ENCODE results near the gene NUDT16. TPM values are rescaled to one million over a fixed set of nuclear protein-coding genes. Genes with fewer than 3 reads are reported as not detected.
A peak's percentile ranks its signal among the peaks of the same experiment; 100 is the strongest.

The NUDT16 gene
- total RNA-seq, 2 donors from 2014 or later = 25.2 to 26.0 TPM

DNA sequence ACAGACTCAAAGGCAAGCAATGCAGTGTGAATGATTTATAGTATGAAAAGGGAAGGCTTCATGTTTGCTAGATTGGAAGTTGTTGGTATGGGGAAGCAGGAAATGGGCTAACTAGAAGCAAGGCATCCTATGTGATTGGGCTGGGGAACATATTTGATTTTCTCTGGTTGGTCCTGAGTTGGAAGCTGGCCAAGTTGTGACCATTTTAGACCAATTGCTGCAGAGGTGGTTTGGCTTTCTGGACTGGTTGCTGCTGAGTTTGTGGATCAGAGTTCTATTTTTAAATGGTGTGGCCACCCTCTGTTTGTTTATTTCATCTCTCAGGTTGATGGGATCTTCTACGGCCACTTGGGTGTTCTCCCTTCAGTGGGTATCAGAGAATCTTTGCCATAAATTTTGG, 39.7 kb downstream of the NUDT16 start:
- Histone ChIP-seq H3K9me3 (no peaks in the 10 kb centered on the region), H3K4me3 (no peak overlapping the region), H3K27ac (no peak overlapping the region), H3K36me3 (no peaks in the 10 kb centered on the region), H3K27me3 (replicated peaks; ENCODE audit: insufficient read depth) (no peaks in the 10 kb centered on the region), H3K4me1 (replicated peaks) (no peaks in the 10 kb centered on the region)
- intact Hi-C loops (cut with DNase I) = no loop called here
- no peak for DNase-seq (ENCODE audit: low spot score)
- TF ChIP-seq POLR2AphosphoS5 (IDR thresholded peaks at IDR 0.05) (no peak), POLR2A (IDR thresholded peaks at IDR 0.05) (no peak), CTCF (IDR thresholded peaks at IDR 0.05) (no peak)
- WGBS = 83% methylated on average over 1 of the region's 1 CpG

DNA sequence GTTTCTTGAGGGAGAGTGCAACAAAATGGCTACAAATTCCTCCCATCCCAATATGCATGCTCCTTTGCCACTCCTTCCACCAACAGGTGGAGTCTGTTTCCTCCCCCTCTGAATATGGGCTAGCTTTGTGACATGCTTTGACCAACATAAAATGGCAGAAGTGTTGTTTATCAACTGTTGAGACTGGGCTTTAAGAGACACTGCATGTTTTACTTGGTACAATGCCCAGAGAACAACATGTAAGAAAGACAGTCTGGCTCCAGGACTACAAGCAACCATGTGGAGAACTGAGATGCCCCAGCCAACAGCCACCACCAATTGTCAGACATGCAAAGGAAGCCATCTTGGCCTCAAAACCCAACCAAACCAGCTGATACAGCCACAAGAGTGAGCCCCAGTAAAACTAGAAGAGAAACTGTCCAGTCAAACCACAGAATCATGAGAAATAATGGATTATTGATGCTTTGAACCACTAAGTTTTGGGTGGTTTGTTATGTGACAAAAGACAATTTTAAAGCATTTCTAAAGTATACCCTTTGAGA, 40.5 kb downstream of the NUDT16 start:
- peak; percentile 13 for DNase-seq (ENCODE audit: low spot score)
- H3K4me1 ChIP-seq (replicated peaks) = no peaks in the 10 kb centered on the region
- H3K36me3 ChIP-seq = no peaks in the 10 kb centered on the region
- intact Hi-C loops (cut with DNase I) = no loop called here
- peak; percentile 57 for TF ChIP-seq POLR2AphosphoS5 (IDR thresholded peaks at IDR 0.05)
- no peak for TF ChIP-seq POLR2A (IDR thresholded peaks at IDR 0.05)
- no peak for TF ChIP-seq CTCF (IDR thresholded peaks at IDR 0.05)
- H3K9me3 ChIP-seq = no peaks in the 10 kb centered on the region
- no peak overlapping the region for H3K27ac ChIP-seq
- no peaks in the 10 kb centered on the region for H3K27me3 ChIP-seq (replicated peaks; ENCODE audit: insufficient read depth)
- H3K4me3 ChIP-seq = no peak overlapping the region

- intact Hi-C loops (cut with DNase I) = no loop called here
- Histone ChIP-seq H3K36me3 (no peaks in the 10 kb centered on the region), H3K27me3 (replicated peaks; ENCODE audit: insufficient read depth) (no peaks in the 10 kb centered on the region), H3K4me3 (no peak overlapping the region), H3K9me3 (no peaks in the 10 kb centered on the region), H3K27ac (no peak overlapping the region), H3K4me1 (replicated peaks) (no peaks in the 10 kb centered on the region)
- TF ChIP-seq CTCF (IDR thresholded peaks at IDR 0.05) = no peak
- no peak for TF ChIP-seq POLR2A (IDR thresholded peaks at IDR 0.05)
- no peak for TF ChIP-seq POLR2AphosphoS5 (IDR thresholded peaks at IDR 0.05)
- WGBS = 72% methylated on average over 2 of the region's 2 CpGs
- no peak for DNase-seq (ENCODE audit: low spot score)
These were observed 45.7 kb downstream of the NUDT16 start for GRCh38 chr3:131427226-131427625.

DNA sequence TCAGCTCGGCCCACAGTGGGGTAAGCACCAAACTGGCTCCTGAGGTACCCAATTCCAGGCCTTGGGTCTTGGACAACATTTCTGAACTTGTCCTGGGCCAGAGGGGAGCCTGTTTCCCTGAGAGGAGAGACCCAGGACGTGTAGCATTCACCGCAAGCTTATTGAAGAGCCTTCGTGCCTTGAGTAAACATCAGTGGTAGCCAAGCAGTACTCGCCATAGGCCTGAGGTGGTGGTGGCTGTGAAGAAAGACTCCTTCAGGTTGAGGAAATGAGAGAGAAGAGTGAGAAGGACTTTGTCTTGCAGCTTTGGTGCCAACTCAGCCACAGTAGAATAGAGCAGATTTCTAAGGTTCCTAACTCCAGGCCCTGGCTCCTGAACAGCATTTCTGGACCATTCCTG, 50.2 kb downstream of the NUDT16 start:
- no peak for DNase-seq (ENCODE audit: low spot score)
- intact Hi-C loops (cut with DNase I) = no loop called here
- 65% methylated on average over 5 of the region's 5 CpGs for WGBS

More for the DNA sequence above, 50.2 kb downstream of the NUDT16 start:
- Histone ChIP-seq H3K27ac (no peak overlapping the region), H3K36me3 (no peaks in the 10 kb centered on the region), H3K9me3 (no peaks in the 10 kb centered on the region), H3K4me1 (replicated peaks) (no peaks in the 10 kb centered on the region), H3K27me3 (replicated peaks; ENCODE audit: insufficient read depth) (no peaks in the 10 kb centered on the region), H3K4me3 (no peak overlapping the region)
- TF ChIP-seq CTCF (IDR thresholded peaks at IDR 0.05) (no peak), POLR2AphosphoS5 (IDR thresholded peaks at IDR 0.05) (no peak), POLR2A (IDR thresholded peaks at IDR 0.05) (no peak)

All from prostate gland (tissue), 2 donors.